Smooth muscle cell (in vitro differentiated cells): ENCODE measurements around the gene TOMM34. TPM values are rescaled to one million over a fixed set of nuclear protein-coding genes. Genes with fewer than 3 reads are reported as not detected.

Experiments
- DNase-seq: peaks from one replicate; lab custom pipeline; 2025; ENCODE audit not compliant: unreplicated experiment; lab: John Stamatoyannopoulos, UW
- H2AFZ ChIP-seq: fragments of 200-600 bp; sonication (generic); 2 replicates; pipeline ENCODE4 v1.6.0; 2016; ENCODE audit warnings: antibody characterized with exemption, low read depth, mild to moderate bottlenecking
- H3F3A ChIP-seq: fragments of 200-600 bp; sonication (generic); 2 replicates; pipeline ENCODE4 v1.6.0; 2017; ENCODE audit warnings: antibody characterized with exemption, low read depth
- H3K27ac ChIP-seq: fragments of 200-600 bp; sonication (generic); 2 replicates; pipeline ENCODE4 v1.5.1; 2016; ENCODE audit warnings: low read depth, mild to moderate bottlenecking
- H3K27me3 ChIP-seq: fragments of 200-600 bp; sonication (generic); 2 replicates; pipeline ENCODE4 v1.6.1; 2016; ENCODE audit warnings: low read depth, mild to moderate bottlenecking
- H3K36me3 ChIP-seq: fragments of 200-600 bp; sonication (generic); 2 replicates; pipeline ENCODE4 v1.5.1; 2016; ENCODE audit warnings: low read depth
- H3K4me1 ChIP-seq: fragments of 200-600 bp; sonication (generic); 2 replicates; pipeline ENCODE4 v1.5.1; 2016; ENCODE audit warnings: low read depth
- H3K4me2 ChIP-seq: fragments of 200-600 bp; sonication (generic); 2 replicates; pipeline ENCODE4 v1.6.0; 2016; ENCODE audit warnings: mild to moderate bottlenecking
- H3K4me3 ChIP-seq: fragments of 200-600 bp; sonication (generic); 2 replicates; pipeline ENCODE4 v1.5.1; 2016; ENCODE audit warnings: mild to moderate bottlenecking
- H3K79me2 ChIP-seq: fragments of 200-600 bp; sonication (generic); 2 replicates; pipeline ENCODE4 v1.6.0; 2016; ENCODE audit warnings: low read depth, mild to moderate bottlenecking
- H3K9ac ChIP-seq: fragments of 200-600 bp; sonication (generic); 2 replicates; pipeline ENCODE4 v1.6.0; 2016; ENCODE audit warnings: low read depth
- H3K9me3 ChIP-seq: fragments of 200-600 bp; sonication (generic); replicated peaks from 2 replicates; pipeline ENCODE4 v1.5.1; 2016; ENCODE audit warnings: low read depth
- H4K20me1 ChIP-seq: fragments of 200-600 bp; sonication (generic); 2 replicates; pipeline ENCODE4 v1.6.0; 2016; ENCODE audit warnings: low read depth
- WGBS: methylation state at CpG from one replicate; pipeline ENCODE4 v1.1.7; 2016; ENCODE audit warnings: low lambda C conversion rate; 5-methylcytosine and 5-hydroxymethylcytosine counted together
- polyA plus RNA-seq: library from polyadenylated mRNA; unstranded; fragments of >200 nt; fragmentation: Nextera tagmentation; extraction: Ambion mirVana; gene quantifications from 2 replicates; pipeline ENCODE4 v1.2.1, GENCODE V29; 2016
- small RNA-seq: library from RNA; depleted of rRNA; stranded (forward); fragments of <200 nt; gene quantifications from one replicate; pipeline ENCODE3, GENCODE V24; 2014
- total RNA-seq: library from RNA; depleted of rRNA; stranded (reverse); fragments of >200 nt; gene quantifications from 2 replicates; pipeline ENCODE4 v1.2.3, GENCODE V29; 2014
- TF ChIP-seq, protein P1 (sequence below): fragments of 200-600 bp; sonication (generic); IDR thresholded peaks from 2 replicates; pipeline ENCODE4 v1.5.1; 2017; ENCODE audit warnings: borderline replicate concordance, mild to moderate bottlenecking, antibody characterized with exemption; ENCODE audit not compliant: insufficient read depth, poor library complexity, severe bottlenecking

Gene TOMM34
- total and polyA plus RNA-seq, 2 experiments from 2014 or later = 27.2 to 34.9 TPM

DNA sequence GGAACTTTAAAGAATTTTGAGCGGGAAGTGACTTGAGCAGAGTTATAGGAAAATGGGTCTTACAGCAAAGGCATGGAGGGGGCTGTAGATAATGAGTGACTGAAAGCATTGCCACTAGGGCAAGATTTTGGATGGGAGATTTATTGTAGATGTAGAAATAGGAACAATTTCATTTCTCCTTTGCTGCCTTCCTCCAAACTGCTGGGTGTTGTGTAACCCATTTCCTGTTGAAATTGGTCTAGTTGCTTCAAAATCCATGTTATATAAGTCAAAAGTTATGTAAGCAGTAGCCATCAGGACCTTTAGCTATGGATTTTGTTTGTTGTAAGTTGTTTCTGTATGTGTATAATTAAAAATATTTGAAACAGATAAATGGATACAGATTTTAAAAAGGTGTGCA lies 63.6 kb downstream of the TOMM34 start:
- Histone ChIP-seq H3K79me2 (peaks cover 100% of the 10 kb centered on the region), H2AFZ (no peak overlapping the region), H3K36me3 (no peaks in the 10 kb centered on the region), H3K27me3 (no peaks in the 10 kb centered on the region), H3K9me3 (no peaks in the 10 kb centered on the region), H3K4me2 (no peak overlapping the region), H3K4me3 (no peak overlapping the region), H4K20me1 (peaks cover 100% of the 10 kb centered on the region), H3K27ac (no peak overlapping the region), H3F3A (peaks cover 3% of the 10 kb centered on the region), H3K4me1 (peaks cover 3% of the 10 kb centered on the region), H3K9ac (no peak overlapping the region)
- TF ChIP-seq, protein P1, sequence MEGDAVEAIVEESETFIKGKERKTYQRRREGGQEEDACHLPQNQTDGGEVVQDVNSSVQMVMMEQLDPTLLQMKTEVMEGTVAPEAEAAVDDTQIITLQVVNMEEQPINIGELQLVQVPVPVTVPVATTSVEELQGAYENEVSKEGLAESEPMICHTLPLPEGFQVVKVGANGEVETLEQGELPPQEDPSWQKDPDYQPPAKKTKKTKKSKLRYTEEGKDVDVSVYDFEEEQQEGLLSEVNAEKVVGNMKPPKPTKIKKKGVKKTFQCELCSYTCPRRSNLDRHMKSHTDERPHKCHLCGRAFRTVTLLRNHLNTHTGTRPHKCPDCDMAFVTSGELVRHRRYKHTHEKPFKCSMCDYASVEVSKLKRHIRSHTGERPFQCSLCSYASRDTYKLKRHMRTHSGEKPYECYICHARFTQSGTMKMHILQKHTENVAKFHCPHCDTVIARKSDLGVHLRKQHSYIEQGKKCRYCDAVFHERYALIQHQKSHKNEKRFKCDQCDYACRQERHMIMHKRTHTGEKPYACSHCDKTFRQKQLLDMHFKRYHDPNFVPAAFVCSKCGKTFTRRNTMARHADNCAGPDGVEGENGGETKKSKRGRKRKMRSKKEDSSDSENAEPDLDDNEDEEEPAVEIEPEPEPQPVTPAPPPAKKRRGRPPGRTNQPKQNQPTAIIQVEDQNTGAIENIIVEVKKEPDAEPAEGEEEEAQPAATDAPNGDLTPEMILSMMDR = no peak
- WGBS = 96% methylated on average over 1 of the region's 1 CpG
- no peak for DNase-seq

DNA sequence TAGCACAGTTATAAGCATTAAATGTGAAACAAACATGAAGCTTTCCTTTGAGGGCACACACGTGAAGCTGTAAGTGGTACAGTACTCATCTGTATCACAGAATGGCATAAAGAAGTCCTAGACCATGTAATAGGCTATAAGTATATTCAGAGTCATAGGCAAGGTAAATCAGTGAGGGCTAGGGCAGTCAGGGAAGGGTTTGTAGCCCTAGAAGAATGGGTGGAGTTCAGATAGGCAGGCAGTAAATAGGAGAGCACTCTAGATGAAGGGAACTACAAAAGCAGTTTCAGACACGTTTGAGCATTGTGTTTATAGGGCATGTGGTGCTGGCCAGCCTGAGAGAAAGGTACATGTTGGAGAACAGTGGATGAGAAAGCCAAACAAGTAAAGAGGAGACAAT lies 65.2 kb downstream of the TOMM34 start:
- Histone ChIP-seq H3K79me2 (peaks cover 100% of the 10 kb centered on the region), H3K9me3 (no peaks in the 10 kb centered on the region), H3K4me3 (no peak overlapping the region), H3K36me3 (no peaks in the 10 kb centered on the region), H3K27ac (no peak overlapping the region), H3K27me3 (no peaks in the 10 kb centered on the region), H3K4me1 (peaks cover 3% of the 10 kb centered on the region), H2AFZ (no peak overlapping the region), H3K4me2 (no peak overlapping the region), H4K20me1 (peaks cover 100% of the 10 kb centered on the region), H3K9ac (no peak overlapping the region), H3F3A (peaks cover 3% of the 10 kb centered on the region)
- WGBS = 89% methylated on average over 2 of the region's 2 CpGs
- DNase-seq = no peak
- TF ChIP-seq, protein P1 = no peak

Small RNA genes within 50 kb of the gene (small RNA-seq; reads per million reads assigned to genes)
- gene RF00019 = not detected

Other genes with a start within 250 kb of the TOMM34 start
- not detected in 2 replicates for gene CCN5, start 245.0 kb downstream of the TOMM34 start, total RNA-seq
- gene CCN5, start 245.0 kb downstream of the TOMM34 start, polyA plus RNA-seq = not detected in 2 replicates
- 0.54 TPM in 1 of 2 replicates, not detected in the other for gene KCNK15, start 214.5 kb downstream of the TOMM34 start, total RNA-seq
- 0.06 and 0.24 TPM in 2 replicates for gene KCNK15, start 214.5 kb downstream of the TOMM34 start, polyA plus RNA-seq
- gene RIMS4, start 149.9 kb downstream of the TOMM34 start, total RNA-seq = not detected in 2 replicates
- gene RIMS4, start 149.9 kb downstream of the TOMM34 start, polyA plus RNA-seq = not detected in 2 replicates
- gene YWHAB, start 74.7 kb downstream of the TOMM34 start, total RNA-seq = 99.6 and 99.8 TPM in 2 replicates
- gene YWHAB, start 74.7 kb downstream of the TOMM34 start, polyA plus RNA-seq = 226 and 246 TPM in 2 replicates
- gene PABPC1L, start 50.3 kb downstream of the TOMM34 start, total RNA-seq = 12.0 and 12.3 TPM in 2 replicates
- gene PABPC1L, start 50.3 kb downstream of the TOMM34 start, polyA plus RNA-seq = 8.8 and 8.9 TPM in 2 replicates
- gene STK4, start 6.1 kb upstream of the TOMM34 start, total RNA-seq = 24.2 and 33.5 TPM in 2 replicates
- gene STK4, start 6.1 kb upstream of the TOMM34 start, polyA plus RNA-seq = 16.8 and 24.8 TPM in 2 replicates
- 0.49 and 1.4 TPM in 2 replicates for gene KCNS1, start 140.7 kb upstream of the TOMM34 start, total RNA-seq
- gene KCNS1, start 140.7 kb upstream of the TOMM34 start, polyA plus RNA-seq = 0.35 and 1.8 TPM in 2 replicates
- not detected in 2 replicates for gene WFDC5, start 154.8 kb upstream of the TOMM34 start, total RNA-seq
- not detected in 2 replicates for gene WFDC5, start 154.8 kb upstream of the TOMM34 start, polyA plus RNA-seq
- gene WFDC12, start 164.1 kb upstream of the TOMM34 start, total RNA-seq = not detected in 2 replicates
- not detected in 2 replicates for gene WFDC12, start 164.1 kb upstream of the TOMM34 start, polyA plus RNA-seq
- gene PI3, start 214.5 kb upstream of the TOMM34 start, total RNA-seq = not detected in 2 replicates
- not detected in 2 replicates for gene PI3, start 214.5 kb upstream of the TOMM34 start, polyA plus RNA-seq
- gene SEMG1, start 246.6 kb upstream of the TOMM34 start, total RNA-seq = not detected in 2 replicates
- gene SEMG1, start 246.6 kb upstream of the TOMM34 start, polyA plus RNA-seq = not detected in 2 replicates